Amygdala (tissue), 56 donors: Measurements from ENCODE around the gene MDFI.
A peak's percentile ranks its signal among the peaks of the same experiment; 100 is the strongest.

Experiments used
- DNase-seq, 56 donors: peaks; one replicate each; lab custom pipeline; 2025; lab: John Stamatoyannopoulos, UW

The MDFI gene

GRCh38 chr6:41684311-41685180 is 46.3 kb downstream of the MDFI start:
- no peak for DNase-seq

- DNase-seq, result no peak
Observed at GRCh38 chr6:41685641-41686380, 47.5 kb downstream of the MDFI start.

GRCh38 chr6:41687501-41688175 is 49.4 kb downstream of the MDFI start:
- DNase-seq, result no peak

DNA sequence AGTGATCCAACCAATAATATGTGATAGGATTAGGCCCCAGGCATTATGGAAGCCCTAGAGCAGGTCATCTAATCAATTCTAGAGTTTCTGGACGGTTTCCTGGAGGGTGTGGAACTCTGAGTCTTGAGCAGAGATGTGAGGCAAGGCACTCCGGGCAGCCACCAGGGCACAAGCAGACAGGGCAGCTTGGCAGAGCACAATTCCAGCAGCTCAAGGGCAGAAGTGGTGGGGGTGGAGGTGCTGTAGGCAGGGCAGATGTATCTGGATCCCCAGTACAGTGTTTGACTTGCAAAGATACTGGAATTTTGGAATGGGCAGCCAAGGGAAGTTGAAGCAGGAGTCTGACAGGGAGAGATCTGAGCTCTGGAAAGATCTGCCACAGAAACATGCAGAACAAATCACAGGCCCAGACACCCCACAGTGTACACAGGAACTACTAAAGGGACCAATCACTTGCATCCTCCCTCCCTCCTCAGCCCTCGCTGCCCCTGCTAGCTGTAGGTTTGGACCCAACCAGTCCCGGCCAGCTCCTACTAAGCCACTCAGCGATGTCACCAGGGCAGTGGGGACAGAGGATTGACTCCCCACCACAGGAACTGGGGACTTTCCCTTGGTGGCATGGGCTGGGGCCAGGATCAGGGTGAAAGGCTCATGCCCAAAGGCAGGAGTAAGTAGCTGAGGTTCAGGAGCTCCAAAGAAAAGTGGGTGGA is 50.1 kb downstream of the MDFI start:
- peak in 1 of 56 donors; percentile 39 for DNase-seq

DNA sequence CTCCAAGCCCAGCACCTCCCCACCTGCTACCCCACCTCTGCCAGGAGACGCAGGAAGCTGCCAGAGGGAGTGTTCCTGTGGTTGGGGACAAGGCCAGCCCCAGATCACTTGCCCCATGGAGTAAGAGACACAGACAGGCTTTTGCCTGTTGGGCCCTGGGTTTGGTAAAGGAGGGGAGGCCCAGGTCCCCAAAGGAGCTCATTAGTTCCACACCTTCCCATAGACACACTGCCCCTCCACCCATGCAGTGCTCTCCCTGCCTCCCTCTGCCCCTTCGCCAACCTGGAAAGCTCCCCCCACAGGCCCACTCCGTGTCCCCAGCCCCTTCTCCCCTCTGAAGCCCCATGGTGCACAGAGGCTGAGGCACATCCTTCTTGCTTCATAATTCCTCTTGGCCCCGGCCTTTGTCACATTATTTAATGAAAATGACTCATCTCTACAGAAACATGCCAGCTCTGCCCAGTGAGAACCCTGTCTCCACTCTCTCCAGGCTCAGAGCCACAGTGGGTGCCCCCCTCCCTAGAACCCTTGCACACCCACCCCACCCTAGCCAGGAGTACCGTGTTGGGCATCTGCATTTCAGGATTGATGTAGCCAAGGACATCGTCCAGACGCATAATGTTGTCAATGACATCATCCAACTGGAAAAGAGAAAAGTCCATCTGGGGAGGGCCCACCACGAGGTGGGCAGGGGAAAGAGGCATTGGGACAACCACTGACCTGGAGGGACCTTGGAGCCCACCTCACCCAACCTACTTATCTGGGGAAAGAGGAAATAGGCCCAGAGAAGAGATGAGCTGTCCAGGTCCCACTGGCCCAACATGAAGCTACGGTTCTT is 51.1 kb downstream of the MDFI start:
- peak in 1 of 56 donors; percentile 41 for DNase-seq

- no peak for DNase-seq
Observed at GRCh38 chr6:41690541-41691330, 52.5 kb downstream of the MDFI start.

DNA sequence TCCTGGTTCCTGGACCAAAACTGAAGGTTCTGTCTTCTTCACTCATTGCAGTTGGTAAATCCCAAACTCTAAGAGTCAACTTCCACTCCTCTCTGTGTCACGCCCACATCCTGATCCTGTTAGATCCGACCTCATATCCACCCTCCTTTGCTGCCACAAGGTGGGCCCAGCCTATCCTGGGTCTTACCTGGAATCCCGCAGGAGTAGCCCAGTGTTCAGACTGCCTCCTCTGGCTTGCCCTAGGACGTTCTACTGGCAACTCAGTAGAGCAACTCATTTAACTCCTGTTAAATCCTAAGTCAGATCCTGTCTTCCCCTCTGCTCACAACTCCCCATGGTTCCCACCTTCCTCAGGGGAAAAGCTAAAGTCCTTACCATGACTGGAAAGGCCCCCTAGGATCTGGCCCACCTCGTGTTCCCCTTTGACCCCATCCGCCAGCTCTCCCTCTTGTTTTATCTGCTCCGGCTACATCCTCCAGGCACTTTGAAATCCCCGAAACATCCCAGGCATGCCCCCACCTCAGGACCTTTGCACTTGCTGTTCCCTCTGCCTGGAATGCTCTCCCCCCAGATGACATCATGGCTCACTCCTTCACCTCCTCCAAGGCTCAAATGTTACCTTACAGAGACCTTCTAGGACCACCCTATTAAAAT is 53.3 kb downstream of the MDFI start:
- DNase-seq, result no peak

DNA sequence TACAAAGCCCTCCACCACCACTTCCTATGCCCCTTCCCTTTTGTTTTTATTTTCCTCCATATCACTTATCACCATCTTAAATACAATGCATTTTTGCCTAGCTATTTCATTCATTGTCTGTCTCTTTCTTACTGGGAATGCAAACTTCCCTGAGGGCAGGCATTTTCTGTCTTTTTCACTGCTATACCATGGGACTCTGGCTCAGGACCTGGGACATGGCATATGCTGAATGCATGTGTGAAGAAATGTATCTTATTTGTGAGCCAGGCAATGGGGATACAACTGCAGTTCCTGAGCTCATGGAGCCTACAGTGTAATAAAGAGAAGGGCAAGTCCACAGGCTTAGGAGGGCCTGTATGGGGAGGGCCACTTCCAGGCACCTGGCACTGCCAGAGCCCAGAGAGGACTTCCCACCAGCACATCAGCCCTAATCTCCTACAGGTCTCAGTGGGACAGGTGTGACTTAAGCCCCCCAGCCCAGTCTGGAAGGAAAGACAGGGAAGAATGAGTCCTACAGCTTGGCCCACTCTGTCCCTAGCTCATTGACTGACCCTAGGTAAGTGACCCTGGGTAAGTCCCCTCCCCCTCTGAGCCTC is 53.9 kb downstream of the MDFI start:
- DNase-seq, result no peak

DNA sequence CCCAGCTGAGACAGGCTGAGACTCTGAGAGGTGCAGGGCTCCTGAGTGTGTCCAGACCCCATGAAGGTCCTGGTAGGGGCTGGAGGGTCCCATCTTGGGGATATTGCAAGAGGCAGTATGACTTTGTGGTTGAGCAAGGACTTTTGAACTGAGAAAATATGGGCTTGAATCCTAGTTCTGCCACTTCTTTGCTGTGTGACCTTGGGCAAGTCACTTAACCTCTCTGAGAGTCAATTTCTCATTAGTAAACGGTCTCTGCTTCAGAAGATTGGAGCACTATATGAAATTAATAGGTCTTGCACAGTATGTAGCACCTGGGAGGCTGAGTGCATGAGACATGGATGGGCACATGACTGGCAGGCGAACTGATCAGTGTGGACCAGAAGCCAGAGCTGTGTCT is 54.5 kb downstream of the MDFI start:
- DNase-seq, result no peak

DNA sequence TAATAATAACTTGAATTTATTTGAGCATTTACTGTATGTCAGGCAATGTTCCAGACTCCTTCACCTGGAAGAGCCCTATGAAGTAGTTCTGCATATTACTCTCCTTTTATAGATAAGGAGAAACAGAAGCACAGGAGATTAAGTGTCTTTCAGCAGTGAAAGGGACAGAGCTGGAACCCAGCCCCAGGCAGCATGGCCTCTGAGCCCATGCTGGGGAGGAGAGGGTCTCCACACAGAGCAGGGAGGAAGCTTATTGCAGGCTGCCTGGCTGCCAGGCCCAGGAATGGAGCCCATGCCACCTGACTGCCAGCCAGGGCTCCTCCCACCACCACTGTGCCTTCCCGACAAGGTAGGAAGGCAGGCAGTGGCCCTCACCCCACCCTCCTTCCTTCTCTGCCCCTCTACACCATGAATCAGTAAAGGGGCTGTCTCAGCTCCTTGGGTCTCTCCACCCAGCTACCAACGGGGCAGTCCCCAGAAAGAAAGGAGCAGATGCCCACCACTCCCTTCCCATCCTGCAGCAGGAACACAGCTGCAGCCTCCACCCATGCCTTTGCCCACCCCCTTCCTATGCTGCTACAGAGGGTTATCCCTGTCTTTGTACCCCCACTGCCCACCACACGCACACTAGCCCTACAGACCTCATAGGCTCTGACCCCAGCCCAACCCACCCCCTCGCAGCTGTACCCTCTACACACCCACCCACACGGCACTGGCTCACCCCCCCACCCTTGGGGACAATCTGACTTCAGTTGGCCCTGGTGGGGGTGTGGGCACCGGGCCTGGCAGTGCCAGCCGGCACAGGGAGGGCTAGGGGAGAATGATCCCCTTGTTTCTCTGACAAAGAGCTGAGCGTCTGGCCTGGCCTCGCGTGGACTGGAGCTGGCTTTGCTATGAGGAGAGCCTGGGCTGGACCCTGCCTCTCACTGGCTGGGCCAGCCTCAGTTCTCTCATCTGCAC is 55.3 kb downstream of the MDFI start:
- DNase-seq, result peak in 55 of 56 donors; percentile 43 to 97 (median 87)

DNA sequence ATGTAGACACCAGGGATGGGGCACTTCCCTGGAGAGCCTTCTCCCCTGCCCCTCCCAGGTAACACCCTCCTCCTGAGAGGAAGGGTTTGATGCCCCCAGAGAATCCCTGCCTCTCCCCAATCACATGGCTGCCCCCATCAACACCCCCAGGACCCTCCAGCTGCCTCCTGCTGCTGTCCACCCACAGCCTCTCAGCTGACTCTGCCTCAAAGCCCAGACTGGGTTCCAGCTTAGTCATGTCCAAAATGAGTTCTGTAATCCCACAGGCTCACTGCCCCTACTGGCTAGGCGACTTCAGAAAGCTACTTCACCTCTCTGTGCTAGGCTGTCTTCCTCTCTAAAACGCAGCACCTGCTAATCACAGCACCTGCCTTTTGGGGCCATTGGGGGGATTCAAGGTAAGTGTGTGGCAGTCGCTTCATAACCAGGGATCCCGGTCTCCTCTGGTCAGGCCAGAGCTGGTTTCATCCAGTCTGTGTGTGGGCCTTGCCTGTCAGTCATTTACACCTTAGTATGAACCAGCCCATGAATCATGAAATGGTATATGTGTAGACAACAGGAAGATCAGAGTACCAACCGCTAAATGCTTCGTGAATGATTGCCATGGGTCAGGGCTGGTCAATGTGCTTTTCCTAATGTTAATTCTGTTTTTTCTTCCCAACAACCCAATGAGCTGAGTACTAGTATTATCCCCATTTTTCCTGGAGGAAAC is 56.7 kb downstream of the MDFI start:
- peak in 5 of 56 donors; percentile 24 to 53 (median 50) for DNase-seq

DNA sequence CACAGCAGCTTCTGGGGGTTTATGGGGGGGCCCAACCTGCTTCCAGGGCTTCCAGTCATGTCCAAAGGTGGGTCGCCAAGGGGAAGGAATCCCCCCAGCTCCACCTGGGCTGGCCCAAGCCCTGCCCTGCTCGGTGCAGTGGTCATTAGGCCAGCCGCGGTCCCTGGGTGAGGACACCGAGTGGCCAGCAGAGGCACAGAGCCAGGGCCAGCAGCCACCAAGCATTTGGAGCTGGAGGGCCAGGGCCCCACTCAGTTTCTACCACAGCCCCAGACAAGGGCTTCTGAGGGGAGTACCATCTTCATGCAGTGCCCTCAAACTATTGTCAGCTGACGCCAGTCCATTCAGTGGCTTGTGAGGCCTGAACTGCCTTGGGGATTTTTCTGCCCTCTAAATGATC is 57.6 kb downstream of the MDFI start:
- peak in 13 of 56 donors; percentile 22 to 51 (median 35) for DNase-seq

- DNase-seq, result no peak
Observed at GRCh38 chr6:41696788-41697187, 58.5 kb downstream of the MDFI start.

- peak in 1 of 56 donors; percentile 18 for DNase-seq
Observed at GRCh38 chr6:41697861-41698781, 59.9 kb downstream of the MDFI start.

- no peak for DNase-seq
Observed at GRCh38 chr6:41699063-41699462, 60.8 kb downstream of the MDFI start.
